Memory B cell (primary cell): ENCODE results near the gene GMPPB.
"Not testable (repeated sequence)": the region's sequence is repeated elsewhere in the genome, so short reads cannot be mapped to it uniquely, and the experiment has no call there.

Experiments used
- ATAC-seq: fragments of 150-1000 bp; cut with Tn5 transposase; 2 replicates; pipeline ENCODE4 v1.10.0; 2021; ENCODE audit warnings: low read depth, mild to moderate bottlenecking, moderate library complexity
- DNase-seq, 2 donors: peaks; one replicate each; pipeline ENCODE4 v3.0.0; 2022; ENCODE audit warnings: low spot score in 2 of 2
- H3K27ac Mint-ChIP-seq: one replicate; pipeline ENCODE4 v1.8.0; 2022; ENCODE audit warnings: mild to moderate bottlenecking, moderate library complexity, mixed read lengths
- H3K27me3 Mint-ChIP-seq: one replicate; pipeline ENCODE4 v1.8.0; 2022; ENCODE audit warnings: mixed read lengths
- H3K36me3 Mint-ChIP-seq: one replicate; pipeline ENCODE4 v1.8.0; 2022; ENCODE audit warnings: mild to moderate bottlenecking, mixed read lengths
- H3K4me1 Mint-ChIP-seq: one replicate; pipeline ENCODE4 v1.8.0; 2022; ENCODE audit warnings: mixed read lengths
- H3K4me3 Mint-ChIP-seq: one replicate; pipeline ENCODE4 v1.8.0; 2022; ENCODE audit warnings: mild to moderate bottlenecking, moderate library complexity, mixed read lengths
- H3K9me3 Mint-ChIP-seq: one replicate; pipeline ENCODE4 v1.8.0; 2022; ENCODE audit warnings: mixed read lengths

GMPPB gene

GRCh38 chr3:49700453-49701128, 23.2 kb downstream of the GMPPB start:
- Mint-ChIP-seq H3K9me3 (no peaks in the 10 kb centered on the region), H3K27ac (no peak overlapping the region), H3K27me3 (no peaks in the 10 kb centered on the region), H3K4me1 (peaks cover 3% of the 10 kb centered on the region), H3K4me3 (no peak overlapping the region), H3K36me3 (peaks cover 9% of the 10 kb centered on the region)
- DNase-seq (no peak), ATAC-seq (no peak)

- ATAC-seq = no peak
- DNase-seq = no peak
- no peaks in the 10 kb centered on the region for H3K9me3 Mint-ChIP-seq
- H3K27ac Mint-ChIP-seq = no peak overlapping the region
- H3K4me1 Mint-ChIP-seq = peaks cover 3% of the 10 kb centered on the region
- H3K4me3 Mint-ChIP-seq = no peak overlapping the region
- H3K36me3 Mint-ChIP-seq = peaks cover 9% of the 10 kb centered on the region
- no peaks in the 10 kb centered on the region for H3K27me3 Mint-ChIP-seq
Observed at GRCh38 chr3:49700014-49700413, 23.7 kb downstream of the GMPPB start.

- no peak overlapping the region for H3K27ac Mint-ChIP-seq
- H3K4me3 Mint-ChIP-seq = no peak overlapping the region
- no peaks in the 10 kb centered on the region for H3K27me3 Mint-ChIP-seq
- peaks cover 3% of the 10 kb centered on the region for H3K4me1 Mint-ChIP-seq
- peaks cover 9% of the 10 kb centered on the region for H3K36me3 Mint-ChIP-seq
- ATAC-seq = no peak
- no peaks in the 10 kb centered on the region for H3K9me3 Mint-ChIP-seq
- no peak for DNase-seq
Observed at GRCh38 chr3:49699281-49699979, 24.3 kb downstream of the GMPPB start.

- ATAC-seq, H3K27ac Mint-ChIP-seq, H3K27me3 Mint-ChIP-seq, H3K36me3 Mint-ChIP-seq, DNase-seq, H3K9me3 Mint-ChIP-seq, H3K4me3 Mint-ChIP-seq, H3K4me1 Mint-ChIP-seq: not testable (repeated sequence)
Observed at GRCh38 chr3:49695350-49696015, 28.3 kb downstream of the GMPPB start.

- H3K27me3 Mint-ChIP-seq, H3K27ac Mint-ChIP-seq, H3K4me3 Mint-ChIP-seq, DNase-seq, H3K9me3 Mint-ChIP-seq, H3K36me3 Mint-ChIP-seq, ATAC-seq: not testable (repeated sequence)
- H3K4me1 Mint-ChIP-seq = peaks cover 12% of the 10 kb centered on the region
Observed at GRCh38 chr3:49694409-49695070, 29.2 kb downstream of the GMPPB start.

GRCh38 chr3:49691481-49691880, 32.3 kb downstream of the GMPPB start:
- H3K36me3 Mint-ChIP-seq, H3K27ac Mint-ChIP-seq, H3K27me3 Mint-ChIP-seq, H3K4me3 Mint-ChIP-seq, ATAC-seq, H3K9me3 Mint-ChIP-seq, DNase-seq: not testable (repeated sequence)
- peaks cover 24% of the 10 kb centered on the region for H3K4me1 Mint-ChIP-seq

- Mint-ChIP-seq H3K4me3 (peak overlapping the region; percentile 96), H3K4me1 (peaks cover 24% of the 10 kb centered on the region)
- not testable (repeated sequence) for DNase-seq, H3K27me3 Mint-ChIP-seq, H3K36me3 Mint-ChIP-seq, ATAC-seq, H3K27ac Mint-ChIP-seq, H3K9me3 Mint-ChIP-seq
Observed at GRCh38 chr3:49690856-49691255, 32.9 kb downstream of the GMPPB start.

- H3K36me3 Mint-ChIP-seq, ATAC-seq, H3K27me3 Mint-ChIP-seq, H3K9me3 Mint-ChIP-seq, DNase-seq: not testable (repeated sequence)
- H3K4me1 Mint-ChIP-seq = peaks cover 24% of the 10 kb centered on the region
- H3K4me3 Mint-ChIP-seq = peak overlapping the region; percentile 96
- peak overlapping the region; percentile 91 for H3K27ac Mint-ChIP-seq
Observed at GRCh38 chr3:49689908-49690624, 33.7 kb downstream of the GMPPB start.

GRCh38 chr3:49689046-49689907, 34.5 kb downstream of the GMPPB start, which contains the start of the genes MST1 and RNF123:
Gene MST1 (minus strand): TSS chr3:49689474. CDS start chr3:49688691, 783 bp downstream.
Gene RNF123 (plus strand): TSS chr3:49689557. CDS start chr3:49691166, 1,609 bp downstream.
- Mint-ChIP-seq H3K27ac (peak within 1 kb of the TSS; percentile 91), H3K27me3 (peaks cover 3% of the 10 kb centered on the region), H3K4me1 (peaks cover 24% of the 10 kb centered on the region), H3K36me3 (peaks cover 8% of the 10 kb centered on the region), H3K9me3 (no peaks in the 10 kb centered on the region), H3K4me3 (peak within 1 kb of the TSS; percentile 96)
- DNase-seq (peak; percentile 91 to 96), ATAC-seq (peak; percentile 85)

- H3K36me3 Mint-ChIP-seq, H3K27me3 Mint-ChIP-seq, H3K9me3 Mint-ChIP-seq, ATAC-seq, DNase-seq: not testable (repeated sequence)
- peak overlapping the region; percentile 91 for H3K27ac Mint-ChIP-seq
- H3K4me1 Mint-ChIP-seq = peaks cover 24% of the 10 kb centered on the region
- H3K4me3 Mint-ChIP-seq = peak overlapping the region; percentile 96
Observed at GRCh38 chr3:49688338-49689045, 35.3 kb downstream of the GMPPB start.

- H3K27ac Mint-ChIP-seq, H3K9me3 Mint-ChIP-seq, H3K27me3 Mint-ChIP-seq, H3K4me3 Mint-ChIP-seq, DNase-seq, ATAC-seq: not testable (repeated sequence)
- Mint-ChIP-seq H3K4me1 (peaks cover 20% of the 10 kb centered on the region), H3K36me3 (peaks cover 12% of the 10 kb centered on the region)
Observed at GRCh38 chr3:49687424-49687795, 36.3 kb downstream of the GMPPB start.

GRCh38 chr3:49686769-49687423, 36.9 kb downstream of the GMPPB start:
- DNase-seq, H3K27me3 Mint-ChIP-seq, H3K27ac Mint-ChIP-seq, ATAC-seq, H3K9me3 Mint-ChIP-seq: not testable (repeated sequence)
- peak overlapping the region; percentile 55 for H3K4me3 Mint-ChIP-seq
- H3K4me1 Mint-ChIP-seq = peaks cover 20% of the 10 kb centered on the region
- peaks cover 12% of the 10 kb centered on the region for H3K36me3 Mint-ChIP-seq
